Hematopoietic multipotent progenitor cell treated with erythropoietin and hydrocortisone succinate and interleukin-3 and kit ligand, for 4 days (in vitro differentiated cells): Measurements from ENCODE around the gene TMEM163.

Source experiments
- DNase-seq: peaks from one replicate; pipeline ENCODE4 v3.0.0-alpha.2; 2015

The TMEM163 gene

GRCh38 chr2:134452042-134452733 is 266.6 kb downstream of the TMEM163 start:
- no peak for DNase-seq

GRCh38 chr2:134451347-134451630 is 267.5 kb downstream of the TMEM163 start:
- DNase-seq, result no peak

GRCh38 chr2:134449751-134450513 is 268.9 kb downstream of the TMEM163 start:
- DNase-seq, result no peak

GRCh38 chr2:134449157-134449556 is 269.6 kb downstream of the TMEM163 start:
- DNase-seq, result no peak

GRCh38 chr2:134448650-134449049 is 270.1 kb downstream of the TMEM163 start:
- no peak for DNase-seq

- no peak for DNase-seq
Measured at GRCh38 chr2:134447669-134448068, 271.1 kb downstream of the TMEM163 start.

- no peak for DNase-seq
Measured at GRCh38 chr2:134446383-134447017, 272.3 kb downstream of the TMEM163 start.

GRCh38 chr2:134445985-134446382 is 272.8 kb downstream of the TMEM163 start:
- no peak for DNase-seq

GRCh38 chr2:134445116-134445515 is 273.7 kb downstream of the TMEM163 start:
- no peak for DNase-seq

GRCh38 chr2:134443814-134444480 is 274.9 kb downstream of the TMEM163 start:
- DNase-seq, result no peak

- DNase-seq, result no peak
Measured at GRCh38 chr2:134441153-134441863, 277.5 kb downstream of the TMEM163 start.

- no peak for DNase-seq
Measured at GRCh38 chr2:134440336-134440909, 278.4 kb downstream of the TMEM163 start.

GRCh38 chr2:134438371-134438770 is 280.4 kb downstream of the TMEM163 start:
- no peak for DNase-seq

GRCh38 chr2:134436706-134437105 is 282.1 kb downstream of the TMEM163 start:
- DNase-seq, result no peak

- no peak for DNase-seq
Measured at GRCh38 chr2:134435936-134436335, 282.9 kb downstream of the TMEM163 start.

- no peak for DNase-seq
Measured at GRCh38 chr2:134435505-134435904, 283.3 kb downstream of the TMEM163 start.

- DNase-seq, result no peak
Measured at GRCh38 chr2:134433979-134434378, 284.8 kb downstream of the TMEM163 start.

- no peak for DNase-seq
Measured at GRCh38 chr2:134433469-134433868, 285.3 kb downstream of the TMEM163 start.

GRCh38 chr2:134432435-134432883 is 286.3 kb downstream of the TMEM163 start:
- DNase-seq, result no peak

GRCh38 chr2:134431838-134432434 is 286.9 kb downstream of the TMEM163 start:
- no peak for DNase-seq

GRCh38 chr2:134429886-134430285 is 288.9 kb downstream of the TMEM163 start:
- no peak for DNase-seq

- DNase-seq, result no peak
Measured at GRCh38 chr2:134426721-134427120, 292.1 kb downstream of the TMEM163 start.
